Psoas muscle (tissue), 8 donors: ENCODE measurements around the gene DMD. TPM values are rescaled to one million over a fixed set of nuclear protein-coding genes. Genes with fewer than 3 reads are reported as not detected.

Source experiments
- ATAC-seq, 4 donors: fragments of 200-7000 bp; cut with Tn5 transposase; one replicate each; pipeline ENCODE4 v1.9.1; 2020; ENCODE audit warnings: moderate library complexity in 3 of 4, mild to moderate bottlenecking in 2 of 4
- DNase-seq, 2 donors: peaks; one replicate each; pipeline ENCODE4 v3.0.0-alpha.2; 2020
- H3K27ac ChIP-seq: fragments of 200-600 bp; one replicate; pipeline ENCODE4 v1.8.0; 2022
- H3K27me3 ChIP-seq, 3 donors: fragments of 200-600 bp in 1 of 3; one replicate each; pipeline versions ENCODE4 v1.6.1 to v1.8.0; 2013 to 2022; ENCODE audit warnings: low read length in 2 of 3, mild to moderate bottlenecking in 2 of 3, moderate library complexity in 1 of 3; ENCODE audit not compliant: insufficient read depth in 3 of 3
- H3K36me3 ChIP-seq, 2 donors: fragments of 200-600 bp in 1 of 2; one replicate each; pipeline versions ENCODE4 v1.6.1 to v1.8.0; 2013 to 2022; ENCODE audit warnings: low read depth in 1 of 2, mild to moderate bottlenecking in 1 of 2, moderate library complexity in 1 of 2; ENCODE audit not compliant: insufficient read depth in 1 of 2
- H3K4me1 ChIP-seq: fragments of 200-600 bp; one replicate; pipeline ENCODE4 v1.8.0; 2022
- H3K4me3 ChIP-seq: fragments of 200-600 bp; one replicate; pipeline ENCODE4 v1.8.0; 2022; ENCODE audit warnings: mild to moderate bottlenecking
- H3K9me3 ChIP-seq: fragments of 200-600 bp; one replicate; pipeline ENCODE4 v1.8.0; 2022
- WGBS, 3 donors: extraction: QIAGEN DNeasy Blood & Tissue Kit; methylation state at CpG; one replicate each; pipeline versions ENCODE4 v1.1.6 to v1.1.7; 2013; 5-methylcytosine and 5-hydroxymethylcytosine counted together
- intact Hi-C, 2 donors: fragments of 100-400 bp; cut with DNase I; formaldehyde crosslinking; loops; one replicate each; pipeline versions ENCODE4 v1.11.0 to v1.14.2; 2022
- long read RNA-seq, 2 donors: library from polyadenylated mRNA; unstranded; transcript quantifications; one replicate each; pipeline ENCODE4 v2.0.0, GENCODE V29; 2021
- polyA plus RNA-seq, 3 donors: library from polyadenylated mRNA; stranded (reverse); fragments of 200-250 nt; gene quantifications; one replicate each; pipeline ENCODE4 v1.2.3, GENCODE V29; 2013
- total RNA-seq, 4 donors: library from RNA; stranded (reverse); fragmentation: NEBNext Ultra II Directional in 2 of 4; extraction: Animal tissue kit (Norgen Biotek cat#: 25700) in 2 of 4; gene quantifications; one replicate each; pipeline versions ENCODE4 v1.2.1 to v1.2.4, GENCODE V29; 2021 to 2023
- TF ChIP-seq, protein P1 (sequence below): fragments of 200-600 bp; IDR thresholded peaks from one replicate; pipeline ENCODE4 v1.8.0; 2022; ENCODE audit warnings: antibody characterized with exemption
- donor health status: healthy with polysubstance abuse.
- donor health status: DM: no; HTN: no; CAD: no; lungs with moderate emphysema.
- donor health status: Bipolar disorder and iron deficiency.
- donor health status: healthy.
- donor health status: DM: yes; HTN: yes; CAD: no.
- donor health status: DM: no; HTN: no; CAD: no.
- donor health status: DM: no; HTN: no; CAD: no.
- donor health status: DM: yes; HTN: yes; CAD: no.

The DMD gene
- total RNA-seq, result 100 to 1,000 TPM in 2 of 4 donors, 10 to 100 TPM in 2; 86.5 to 170 (median 120) TPM
- polyA plus RNA-seq, result 10 to 100 TPM in 2 of 3 donors, 1 to 10 TPM in 1; 6.8 to 23.8 (median 23.1) TPM
- long read RNA-seq, donor 1, partial matches to known transcripts, result 19 of 33 reads
- long read RNA-seq, donor 1, other reads (novel, unspliced or antisense), result 14 of 33 reads
- long read RNA-seq, donor 2, partial matches to known transcripts, result 47 of 63 reads
- long read RNA-seq, donor 2, other reads (novel, unspliced or antisense), result 16 of 63 reads

DNA sequence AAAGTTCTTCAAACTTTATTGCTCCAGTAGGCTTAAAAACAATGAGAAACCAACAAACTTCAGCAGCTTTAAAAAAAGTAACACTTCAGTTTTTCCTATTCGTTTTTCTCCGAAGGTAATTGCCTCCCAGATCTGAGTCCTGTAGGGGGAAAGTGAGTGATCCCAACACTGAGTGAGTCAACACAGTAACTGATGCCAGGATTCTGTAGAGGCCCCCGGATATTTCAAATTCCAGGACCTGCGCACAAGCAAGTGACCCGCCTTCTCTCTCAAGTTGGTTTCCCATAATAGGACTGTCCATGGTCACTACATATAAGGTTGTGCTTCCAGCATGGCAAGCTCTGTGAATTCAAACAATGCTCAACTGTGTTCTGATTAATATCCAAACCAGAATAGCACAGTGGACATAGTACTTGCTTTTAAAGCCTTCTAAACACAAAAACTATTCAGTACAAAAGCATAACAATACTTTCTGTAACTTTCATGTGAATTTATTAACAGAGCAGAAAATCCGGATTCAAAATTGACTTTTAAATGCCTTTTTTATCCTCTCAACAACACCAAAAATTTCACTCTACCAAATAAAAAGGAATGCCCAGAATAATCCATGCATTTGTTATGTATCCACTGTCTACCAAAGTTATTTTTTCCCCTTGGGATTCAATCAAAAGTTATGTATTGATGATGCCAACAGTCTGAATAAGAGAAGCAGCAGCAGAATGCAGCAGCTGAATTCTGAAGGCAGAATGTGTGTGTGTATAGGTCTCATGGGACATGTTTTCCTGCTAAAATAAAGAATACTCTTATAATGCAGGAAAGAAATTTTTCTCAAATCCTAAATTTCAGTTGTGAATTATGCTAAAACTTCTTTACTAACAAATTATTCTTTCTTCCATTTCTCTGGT, at the start of gene DMD:
TSS of gene DMD (minus strand) at position 194 of the 905 bp plus-strand sequence. CDS start 237 bp downstream, outside the sequence.
- ATAC-seq, result peak; percentile 84 to 97 (median 92)
- intact Hi-C loops, result loop anchor here in 1 of 2 donors (5.0 kb wide), 1 partner anchor 126 kb away; no protein-coding TSS in a partner anchor

DNA sequence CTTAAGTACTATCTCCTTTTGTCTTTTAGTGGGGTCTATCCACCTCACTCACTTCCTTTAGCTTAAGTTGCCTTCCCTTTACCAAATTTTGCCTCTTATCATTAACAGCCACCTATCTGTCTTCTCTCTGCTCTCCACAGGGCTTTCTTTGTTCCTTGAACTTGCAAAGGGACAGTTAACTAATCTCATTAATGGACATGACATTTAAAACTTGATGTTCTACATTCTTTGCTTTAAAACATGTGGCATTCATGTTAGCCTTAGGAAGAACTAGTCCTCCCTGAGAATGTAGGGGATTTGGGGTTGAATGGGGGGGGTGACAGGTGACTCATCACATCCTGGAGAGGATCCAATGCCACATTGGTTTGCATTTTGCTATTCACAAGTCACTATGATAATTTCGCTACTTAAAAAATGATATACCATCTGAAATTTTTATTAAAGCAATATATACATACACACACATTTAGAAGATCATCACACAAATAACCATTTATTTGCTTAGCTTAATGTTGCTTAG, 41.0 kb upstream of the DMD start:
- 80 to 89% (median 88%) methylated on average over 1 of the region's 1 CpG for WGBS, 3 donors
- Histone ChIP-seq H3K9me3 (no peaks in the 10 kb centered on the region), H3K4me1 (no peaks in the 10 kb centered on the region), H3K36me3 (no peaks in the 10 kb centered on the region), H3K4me3 (no peak overlapping the region), H3K27me3 (no peaks in the 10 kb centered on the region), H3K27ac (no peak overlapping the region)
- DNase-seq (no peak), ATAC-seq (no peak)
- intact Hi-C loops, result no loop called here
- TF ChIP-seq, protein P1, sequence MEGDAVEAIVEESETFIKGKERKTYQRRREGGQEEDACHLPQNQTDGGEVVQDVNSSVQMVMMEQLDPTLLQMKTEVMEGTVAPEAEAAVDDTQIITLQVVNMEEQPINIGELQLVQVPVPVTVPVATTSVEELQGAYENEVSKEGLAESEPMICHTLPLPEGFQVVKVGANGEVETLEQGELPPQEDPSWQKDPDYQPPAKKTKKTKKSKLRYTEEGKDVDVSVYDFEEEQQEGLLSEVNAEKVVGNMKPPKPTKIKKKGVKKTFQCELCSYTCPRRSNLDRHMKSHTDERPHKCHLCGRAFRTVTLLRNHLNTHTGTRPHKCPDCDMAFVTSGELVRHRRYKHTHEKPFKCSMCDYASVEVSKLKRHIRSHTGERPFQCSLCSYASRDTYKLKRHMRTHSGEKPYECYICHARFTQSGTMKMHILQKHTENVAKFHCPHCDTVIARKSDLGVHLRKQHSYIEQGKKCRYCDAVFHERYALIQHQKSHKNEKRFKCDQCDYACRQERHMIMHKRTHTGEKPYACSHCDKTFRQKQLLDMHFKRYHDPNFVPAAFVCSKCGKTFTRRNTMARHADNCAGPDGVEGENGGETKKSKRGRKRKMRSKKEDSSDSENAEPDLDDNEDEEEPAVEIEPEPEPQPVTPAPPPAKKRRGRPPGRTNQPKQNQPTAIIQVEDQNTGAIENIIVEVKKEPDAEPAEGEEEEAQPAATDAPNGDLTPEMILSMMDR, result no peak

More for the DNA sequence above, at the start of gene DMD:
- Histone ChIP-seq H3K27ac (peak within 1 kb of the TSS; percentile 85), H3K4me1 (no peaks in the 10 kb centered on the region), H3K36me3 (no peaks in the 10 kb centered on the region), H3K27me3 (no peaks in the 10 kb centered on the region), H3K9me3 (no peaks in the 10 kb centered on the region), H3K4me3 (peak within 1 kb of the TSS; percentile 64)
- TF ChIP-seq, protein P1, result no peak
- 10 to 21% (median 13%) methylated on average over 6 of the region's 6 CpGs for WGBS, 3 donors
- DNase-seq, result peak; percentile 36 to 68

DNA sequence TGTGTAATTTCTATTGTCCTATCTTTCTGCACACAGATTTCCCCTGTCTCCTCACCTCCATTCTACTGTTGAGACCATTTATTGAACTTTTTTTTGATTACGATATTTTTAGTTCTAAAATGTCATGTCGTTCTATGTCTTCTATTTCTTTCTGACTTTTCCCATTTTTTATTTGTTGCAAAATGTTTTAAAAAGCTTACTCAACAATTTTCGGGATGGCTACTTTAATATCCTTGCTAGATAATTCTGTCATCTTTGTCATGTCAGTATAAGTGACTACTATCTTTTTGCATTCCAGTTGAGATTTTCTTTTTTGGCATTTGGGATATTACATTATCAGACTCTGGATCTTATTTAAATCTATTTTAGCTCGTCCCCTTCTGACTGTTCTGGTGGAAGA, 7.5 kb upstream of the DMD start:
- H3K27me3 ChIP-seq, result no peaks in the 10 kb centered on the region
- no peak for ATAC-seq
- TF ChIP-seq, protein P1, result no peak
- DNase-seq, result no peak
- H3K36me3 ChIP-seq, result no peaks in the 10 kb centered on the region
- H3K27ac ChIP-seq, result no peak overlapping the region
- no peak overlapping the region for H3K4me3 ChIP-seq
- 65 to 92% (median 79%) methylated on average over 4 of the region's 4 CpGs for WGBS, 3 donors
- H3K9me3 ChIP-seq, result no peaks in the 10 kb centered on the region
- no peaks in the 10 kb centered on the region for H3K4me1 ChIP-seq
- intact Hi-C loops, result no loop called here

DNA sequence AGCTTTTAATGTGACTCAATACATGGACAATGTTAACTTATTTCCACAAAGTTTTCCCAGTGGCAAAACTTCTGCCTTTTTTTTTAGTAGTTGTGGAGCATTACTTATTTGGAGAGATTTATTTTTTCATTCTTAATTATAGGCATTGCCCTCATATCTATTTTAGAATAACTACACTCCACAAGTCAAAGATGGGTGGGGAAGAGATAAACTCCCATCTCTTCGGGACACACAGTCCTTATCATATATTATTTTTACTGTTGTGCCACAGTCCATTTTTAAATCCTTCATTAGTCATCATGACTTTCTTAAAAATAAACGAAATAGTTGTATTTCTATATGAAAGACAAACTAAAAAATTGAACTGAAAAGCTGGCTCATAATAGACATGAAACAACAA, 1.2 kb downstream of the DMD start:
- Histone ChIP-seq H3K9me3 (no peaks in the 10 kb centered on the region), H3K27ac (peak overlapping the region; percentile 85), H3K27me3 (no peaks in the 10 kb centered on the region), H3K36me3 (no peaks in the 10 kb centered on the region), H3K4me1 (no peaks in the 10 kb centered on the region), H3K4me3 (peak overlapping the region; percentile 64)
- peak in 3 of 4 donors; percentile 60 to 74 (median 61) for ATAC-seq
- WGBS, 3 donors, result 8 to 23% (median 13%) methylated on average over 2 of the region's 2 CpGs
- intact Hi-C loops, result loop anchor here in 1 of 2 donors (5.0 kb wide), 1 partner anchor 127 kb away; no protein-coding TSS in a partner anchor
- TF ChIP-seq, protein P1, result no peak
- no peak for DNase-seq
